ENCODE data around the gene HES1.

The HES1 gene

DNA sequence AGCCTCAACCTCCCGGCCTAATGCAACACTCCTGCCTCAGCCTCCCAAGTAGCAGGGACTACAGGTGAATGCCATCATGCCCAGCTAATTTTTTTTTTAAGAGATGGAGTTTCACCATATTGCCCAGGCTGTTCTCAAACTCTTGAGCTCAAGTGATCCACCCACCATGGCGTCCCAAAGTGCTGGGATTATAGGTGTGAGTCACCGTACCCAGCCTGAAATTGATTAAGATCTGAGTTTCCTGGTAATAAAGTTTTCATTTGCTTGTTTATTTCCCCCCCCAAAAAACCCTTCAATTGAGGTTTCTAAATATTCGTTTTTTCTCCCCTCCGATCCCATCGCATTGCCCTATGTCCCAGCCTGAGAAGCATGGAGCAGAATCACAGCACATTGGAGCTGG is 39.0 kb downstream of the HES1 start:
- DNase-seq = no peak

DNA sequence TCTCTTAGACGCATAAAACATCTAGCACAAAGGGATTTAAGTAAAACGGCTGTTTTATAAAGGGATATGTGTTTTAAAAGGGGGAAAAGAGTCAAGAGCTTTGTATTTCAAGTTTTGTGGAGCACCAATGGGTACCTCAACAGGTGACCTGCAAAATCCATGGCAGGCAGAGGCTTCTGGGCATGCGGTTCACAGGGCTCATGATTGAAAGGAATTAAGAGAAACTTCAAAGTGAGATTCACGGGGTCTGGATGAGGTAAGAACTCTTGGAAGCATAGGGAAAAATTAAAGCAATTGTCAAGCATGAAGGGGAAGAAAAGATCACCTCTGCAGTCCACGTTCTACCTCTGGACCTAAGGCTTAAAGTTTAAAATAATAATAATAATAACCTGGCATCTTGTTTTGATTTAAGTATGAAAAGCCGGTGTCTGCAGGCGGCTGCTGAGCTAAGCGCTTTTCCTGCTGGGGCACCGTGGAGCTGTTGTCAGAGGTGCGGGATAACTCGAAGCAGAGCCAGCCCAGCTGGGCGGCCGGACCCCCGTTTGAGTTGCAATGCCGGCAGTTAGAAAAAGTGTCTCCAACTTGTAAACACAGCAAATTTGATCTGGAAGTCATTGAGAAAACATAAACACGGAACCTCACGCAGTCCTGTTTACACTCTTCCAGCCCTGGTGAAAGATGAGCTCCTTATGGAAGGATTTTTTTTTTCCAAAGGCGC is 40.5 kb downstream of the HES1 start:
- DNase-seq = no peak

DNA sequence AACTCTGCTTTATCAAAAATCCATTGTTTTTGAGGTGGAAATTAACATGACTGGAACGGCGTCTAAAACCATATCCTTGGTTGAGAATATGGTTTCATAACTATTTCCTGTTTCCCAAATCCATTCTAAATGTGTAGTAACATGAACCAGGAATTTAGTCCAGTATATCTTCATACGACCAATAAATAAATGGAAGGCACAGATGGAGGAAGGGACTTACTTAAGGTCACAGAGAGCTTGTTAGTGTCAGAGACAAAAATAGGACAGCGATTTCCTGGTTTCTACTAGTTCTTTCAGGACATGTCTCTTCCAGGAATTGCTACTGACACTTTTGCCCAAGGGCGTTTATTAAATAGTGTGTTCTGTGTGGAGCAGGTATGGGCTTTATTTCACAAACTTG is 41.2 kb downstream of the HES1 start:
- no peak for DNase-seq

DNA sequence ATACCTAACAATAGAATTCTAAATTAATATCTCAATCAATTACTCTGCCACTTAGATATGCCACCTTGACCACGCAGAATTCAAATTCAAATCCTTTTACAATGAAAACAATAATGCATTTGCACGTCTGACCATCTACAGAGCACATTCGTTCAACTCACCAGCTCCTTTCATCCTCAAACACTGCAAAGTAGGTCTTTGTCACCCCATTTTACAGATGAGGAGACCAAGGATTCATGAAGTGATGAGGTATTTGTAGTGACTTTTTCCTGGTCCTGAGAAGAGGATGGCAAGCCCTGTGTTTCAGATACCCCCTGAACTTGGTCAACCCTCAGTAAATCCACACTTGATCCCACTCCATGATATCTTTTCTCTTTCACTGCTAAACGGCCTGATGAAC is 42.2 kb downstream of the HES1 start:
- no peak for DNase-seq

DNA sequence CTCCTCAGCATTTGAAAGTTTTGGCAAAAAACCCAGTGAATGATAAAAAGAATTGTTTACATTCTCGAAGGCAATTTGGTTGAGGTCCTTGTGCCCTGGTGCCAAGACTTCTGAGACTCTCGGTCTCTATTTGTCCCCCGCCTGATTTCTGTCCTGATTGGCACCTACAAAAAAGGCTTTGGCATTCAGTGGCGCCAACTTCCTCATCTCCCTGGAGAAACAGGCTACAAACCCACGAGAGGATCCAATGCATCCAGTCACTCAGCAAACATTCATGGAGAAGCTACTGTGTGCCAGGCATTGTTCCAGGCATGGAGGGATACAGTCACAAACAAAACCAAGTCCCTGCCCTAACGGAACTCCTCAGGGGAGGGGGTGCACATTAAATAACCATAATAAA is 42.7 kb downstream of the HES1 start:
- DNase-seq = no peak

DNA sequence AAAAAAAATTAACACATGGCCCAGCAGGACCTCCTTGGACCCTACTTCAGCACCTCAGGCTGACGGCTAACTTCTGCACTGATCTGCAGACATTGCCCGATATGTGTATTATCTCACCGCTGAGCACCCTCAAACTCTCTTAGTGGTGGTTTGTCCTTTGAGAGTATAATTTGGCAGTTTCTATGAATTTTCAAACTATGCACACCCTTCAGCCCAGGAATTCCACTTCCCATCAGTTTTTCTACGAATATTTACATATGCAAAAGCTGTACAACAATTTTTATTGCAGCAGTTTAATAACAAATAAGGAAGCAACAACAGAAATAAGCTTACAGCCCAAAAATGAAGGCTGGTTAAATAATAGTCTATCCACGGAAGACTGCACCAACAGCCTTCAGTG is 44.6 kb downstream of the HES1 start:
- no peak for DNase-seq

DNA sequence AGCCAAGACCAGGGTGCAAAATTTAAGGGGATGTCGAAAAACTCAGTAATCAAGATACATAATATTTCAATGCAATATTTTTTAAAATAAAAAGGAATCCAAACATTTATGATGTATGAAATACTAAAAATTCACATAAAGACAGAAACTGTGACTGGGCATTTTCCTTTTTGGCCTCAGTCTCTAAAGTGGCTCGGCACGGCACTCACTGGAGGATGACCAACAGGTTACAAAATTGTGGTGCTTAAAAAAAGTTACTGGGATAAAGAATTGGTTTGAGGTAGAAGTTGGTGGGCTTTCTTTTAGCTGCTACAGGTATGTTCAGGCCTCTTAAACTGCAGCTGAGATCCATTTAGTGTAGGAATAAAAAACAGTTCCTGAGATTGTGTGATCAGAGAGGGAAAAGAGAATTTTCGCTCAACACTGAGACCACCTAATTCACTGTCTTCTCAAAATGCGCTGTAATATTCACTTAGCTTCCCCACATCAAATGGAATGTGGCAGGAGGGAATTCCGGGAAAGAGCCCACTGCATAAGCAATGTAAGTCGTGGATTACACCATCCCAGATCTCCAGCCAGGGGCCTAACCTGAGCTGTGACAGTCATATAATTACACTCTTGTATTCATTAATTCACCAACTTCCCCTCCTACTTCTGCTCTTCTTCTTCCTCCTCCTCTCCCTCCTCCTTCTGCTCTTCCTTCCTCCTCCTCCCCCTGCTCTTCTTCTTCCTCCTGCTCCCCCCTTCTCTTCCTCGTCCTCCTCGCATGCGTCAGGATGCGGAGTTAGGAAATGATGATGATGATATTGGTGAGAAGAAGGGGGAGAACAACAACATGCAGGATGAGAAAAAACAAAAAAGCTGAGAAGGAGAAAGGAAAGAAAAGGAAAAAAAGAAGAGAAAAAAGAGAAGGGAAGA is 45.9 kb downstream of the HES1 start:
- DNase-seq = no peak

DNA sequence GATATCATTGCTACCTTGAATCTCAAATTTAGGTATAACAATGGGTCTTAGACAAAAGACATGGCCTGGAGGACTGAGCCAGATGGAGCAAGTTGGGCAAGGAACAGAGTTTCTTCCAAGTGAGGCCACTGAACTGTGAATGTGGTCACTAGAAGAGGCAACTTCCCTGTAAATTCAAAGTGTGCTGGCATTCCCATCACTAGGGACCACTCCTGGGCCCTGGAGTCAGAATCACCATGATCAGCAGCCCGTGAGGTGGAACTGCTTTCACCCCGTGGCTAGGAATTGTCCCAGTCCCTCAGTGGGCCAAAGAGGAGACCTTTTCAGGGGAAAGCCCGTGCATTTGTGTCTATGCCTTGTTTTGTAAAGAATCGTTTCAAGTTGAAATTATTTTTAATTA is 47.3 kb downstream of the HES1 start:
- no peak for DNase-seq

DNA sequence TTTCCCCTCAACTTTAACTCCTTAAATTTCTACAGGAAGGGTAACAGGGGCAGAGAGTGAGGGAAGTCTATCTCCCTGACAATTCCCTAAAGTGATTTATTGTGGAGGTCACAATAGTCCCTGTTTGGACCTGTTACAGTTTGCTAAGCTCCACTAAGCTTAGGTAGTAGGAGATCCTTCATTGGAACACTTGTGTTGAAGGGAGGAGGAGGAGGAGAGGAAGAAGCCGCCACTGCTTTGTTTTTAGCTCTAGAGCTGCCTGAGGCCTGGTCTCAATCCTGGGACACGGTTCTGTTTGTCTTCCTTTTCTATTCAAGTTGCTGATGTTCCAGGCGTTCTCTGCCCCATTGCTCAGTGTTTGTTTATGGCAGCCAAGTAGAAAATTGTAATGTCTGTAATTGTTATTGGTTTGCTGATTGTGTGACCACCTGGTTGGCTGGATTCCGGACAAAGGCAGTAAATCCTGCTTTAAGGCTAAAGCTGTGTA is 48.4 kb downstream of the HES1 start:
- no peak for DNase-seq

DNA sequence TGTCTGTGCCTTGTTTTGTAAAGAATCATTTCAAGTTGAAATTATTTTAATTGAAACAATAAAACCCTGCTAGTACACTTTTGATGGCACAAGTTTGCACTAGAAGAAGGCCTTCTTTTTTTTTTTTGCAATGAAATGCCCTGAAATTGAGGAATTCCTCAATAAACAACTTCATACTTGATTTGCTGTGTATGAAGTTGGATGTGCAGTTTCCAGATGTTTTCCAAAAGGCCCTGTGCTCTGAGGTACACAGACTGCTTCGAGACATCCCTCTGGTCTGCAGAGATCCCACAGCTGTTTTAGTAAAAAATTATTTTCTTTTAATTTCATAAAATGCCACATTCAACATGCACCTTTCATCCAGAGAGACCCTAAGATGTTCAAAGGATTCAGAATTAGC is 48.9 kb downstream of the HES1 start:
- DNase-seq = no peak

DNA sequence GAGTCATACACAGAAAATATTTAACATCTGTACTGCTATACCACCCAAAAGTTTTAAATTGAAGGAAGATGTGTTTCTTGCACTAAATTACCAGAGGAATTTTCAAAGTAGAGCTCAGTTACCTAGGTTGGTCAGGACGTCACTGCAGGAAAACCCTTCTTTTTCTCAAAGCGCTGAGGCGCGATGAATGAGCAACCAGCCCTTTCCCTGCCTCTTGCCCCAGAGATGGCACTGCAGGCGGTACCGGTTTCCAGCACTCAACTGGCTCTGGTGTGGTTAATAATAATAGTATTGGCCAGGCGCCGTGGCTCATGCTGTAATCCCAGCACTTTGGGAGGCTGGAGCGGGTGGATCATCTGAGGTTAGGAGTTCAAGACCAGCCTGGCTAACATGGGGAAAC is 49.3 kb downstream of the HES1 start:
- DNase-seq = no peak

DNA sequence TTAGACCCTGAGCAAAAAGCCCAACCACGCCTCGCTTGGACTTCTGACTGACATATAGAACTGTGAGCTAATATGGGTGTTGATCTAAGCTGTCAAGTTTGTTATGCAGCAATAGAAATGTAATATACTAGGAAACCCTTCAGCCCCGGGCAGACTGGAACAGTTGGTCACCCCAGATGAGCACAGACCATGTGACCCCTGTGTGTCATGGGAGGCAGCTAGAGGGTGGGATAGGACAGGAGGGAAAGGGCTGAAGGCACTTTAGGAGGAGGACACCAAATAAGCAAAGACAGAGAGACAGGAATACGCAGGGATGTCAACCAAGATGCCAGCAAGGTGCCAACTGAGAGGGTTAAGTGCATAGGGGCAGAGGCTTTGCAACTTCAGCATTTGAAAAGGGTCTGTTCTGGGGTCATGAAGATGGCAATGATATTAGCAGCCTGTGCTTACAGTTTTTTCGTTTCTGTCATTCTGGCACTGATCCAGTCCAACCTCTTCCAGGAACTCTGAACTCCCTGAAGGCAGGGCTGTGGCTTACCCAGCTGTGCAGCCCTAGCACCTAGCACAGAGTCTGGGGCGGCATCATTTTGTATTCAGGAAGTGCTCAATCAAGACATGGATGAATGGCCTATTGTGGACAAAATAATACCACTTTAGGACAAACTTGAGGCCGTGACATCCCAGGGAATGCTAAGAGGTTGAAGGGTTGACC is 51.4 kb downstream of the HES1 start:
- DNase-seq = no peak

Data from NCI-H1436 treated with DMSO at 0.1 percent for 48 hours (cell line).